ENCODE measurements around the gene INHBC.

The INHBC gene

GRCh38 chr12:57469296-57470164, 34.9 kb downstream of the INHBC start:
- no peak for FAIRE-seq

GRCh38 chr12:57470286-57470969, 35.8 kb downstream of the INHBC start:
- no peak for FAIRE-seq

GRCh38 chr12:57470970-57471656, 36.5 kb downstream of the INHBC start:
- FAIRE-seq: no peak

- no peak for FAIRE-seq
These were observed 37.1 kb downstream of the INHBC start for GRCh38 chr12:57471661-57472060.

GRCh38 chr12:57472391-57472790, 37.8 kb downstream of the INHBC start:
- no peak for FAIRE-seq

- no peak for FAIRE-seq
These were observed 38.8 kb downstream of the INHBC start for GRCh38 chr12:57473392-57473791.

GRCh38 chr12:57473886-57474285, 39.3 kb downstream of the INHBC start:
- no peak for FAIRE-seq

GRCh38 chr12:57474430-57474829, 39.8 kb downstream of the INHBC start:
- no peak for FAIRE-seq

- FAIRE-seq: no peak
These were observed 40.3 kb downstream of the INHBC start for GRCh38 chr12:57474862-57475261.

GRCh38 chr12:57475271-57476161, 40.9 kb downstream of the INHBC start:
- no peak for FAIRE-seq

- FAIRE-seq: no peak
These were observed 41.8 kb downstream of the INHBC start for GRCh38 chr12:57476162-57476992.

- no peak for FAIRE-seq
These were observed 42.6 kb downstream of the INHBC start for GRCh38 chr12:57476993-57477709.

GRCh38 chr12:57477710-57478681, 43.4 kb downstream of the INHBC start:
- no peak for FAIRE-seq

GRCh38 chr12:57479043-57479375, 44.4 kb downstream of the INHBC start:
- FAIRE-seq: no peak

GRCh38 chr12:57479376-57480115, 45.0 kb downstream of the INHBC start, which contains the start of gene ARHGAP9:
TSS of gene ARHGAP9 (minus strand) at chr12:57479866. CDS start at chr12:57479406, 460 bp downstream.
- FAIRE-seq: no peak

- FAIRE-seq: no peak
These were observed 47.1 kb downstream of the INHBC start for GRCh38 chr12:57481671-57482070.

GRCh38 chr12:57483466-57483865, 48.9 kb downstream of the INHBC start:
- no peak for FAIRE-seq

- FAIRE-seq: no peak
These were observed 51.1 kb downstream of the INHBC start for GRCh38 chr12:57485695-57486094.

- no peak for FAIRE-seq
These were observed 52.5 kb downstream of the INHBC start for GRCh38 chr12:57487055-57487596.
